ENCODE measurements around the gene SAMD11.
"Not testable (repeated sequence)": the region's sequence is repeated elsewhere in the genome, so short reads cannot be mapped to it uniquely, and the experiment has no call there.

DNA sequence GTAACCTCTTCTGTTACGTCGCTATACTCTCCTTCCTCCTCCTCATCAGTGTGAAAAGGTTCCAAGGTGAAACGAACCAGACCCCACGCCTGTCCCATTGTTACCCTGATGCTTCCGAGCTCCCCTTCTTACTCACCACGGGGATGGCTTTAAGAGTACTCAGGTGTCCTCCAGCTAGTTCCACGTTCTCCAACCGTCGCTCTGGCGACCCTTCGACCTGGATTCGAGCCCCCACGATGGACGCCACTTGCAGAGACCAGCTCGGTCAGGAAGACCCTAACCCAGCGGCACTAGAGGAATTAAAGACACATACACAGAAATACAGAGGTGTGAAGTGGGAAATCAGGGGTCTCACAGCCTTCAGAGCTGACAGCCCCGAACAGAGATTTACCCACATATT is 25.8 kb upstream of the SAMD11 start:
- TF ChIP-seq, protein P1, sequence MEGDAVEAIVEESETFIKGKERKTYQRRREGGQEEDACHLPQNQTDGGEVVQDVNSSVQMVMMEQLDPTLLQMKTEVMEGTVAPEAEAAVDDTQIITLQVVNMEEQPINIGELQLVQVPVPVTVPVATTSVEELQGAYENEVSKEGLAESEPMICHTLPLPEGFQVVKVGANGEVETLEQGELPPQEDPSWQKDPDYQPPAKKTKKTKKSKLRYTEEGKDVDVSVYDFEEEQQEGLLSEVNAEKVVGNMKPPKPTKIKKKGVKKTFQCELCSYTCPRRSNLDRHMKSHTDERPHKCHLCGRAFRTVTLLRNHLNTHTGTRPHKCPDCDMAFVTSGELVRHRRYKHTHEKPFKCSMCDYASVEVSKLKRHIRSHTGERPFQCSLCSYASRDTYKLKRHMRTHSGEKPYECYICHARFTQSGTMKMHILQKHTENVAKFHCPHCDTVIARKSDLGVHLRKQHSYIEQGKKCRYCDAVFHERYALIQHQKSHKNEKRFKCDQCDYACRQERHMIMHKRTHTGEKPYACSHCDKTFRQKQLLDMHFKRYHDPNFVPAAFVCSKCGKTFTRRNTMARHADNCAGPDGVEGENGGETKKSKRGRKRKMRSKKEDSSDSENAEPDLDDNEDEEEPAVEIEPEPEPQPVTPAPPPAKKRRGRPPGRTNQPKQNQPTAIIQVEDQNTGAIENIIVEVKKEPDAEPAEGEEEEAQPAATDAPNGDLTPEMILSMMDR (IDR thresholded peaks at IDR 0.05 in 2 of 3, conservative IDR thresholded peaks at IDR 0.05 in 1 of 3; ENCODE audit: control insufficient read depth in 2 of 3, extremely low read depth in 1 of 3, insufficient read depth in 1 of 3, low read depth in 3 of 3, low read length in 3 of 3): not testable (repeated sequence)
- not testable (repeated sequence) for TF ChIP-seq FOXK2 (IDR thresholded peaks at IDR 0.05); PBX3 (IDR thresholded peaks at IDR 0.05; ENCODE audit: insufficient replicate concordance, low read depth, low read length)
- TF ChIP-seq, protein P2, sequence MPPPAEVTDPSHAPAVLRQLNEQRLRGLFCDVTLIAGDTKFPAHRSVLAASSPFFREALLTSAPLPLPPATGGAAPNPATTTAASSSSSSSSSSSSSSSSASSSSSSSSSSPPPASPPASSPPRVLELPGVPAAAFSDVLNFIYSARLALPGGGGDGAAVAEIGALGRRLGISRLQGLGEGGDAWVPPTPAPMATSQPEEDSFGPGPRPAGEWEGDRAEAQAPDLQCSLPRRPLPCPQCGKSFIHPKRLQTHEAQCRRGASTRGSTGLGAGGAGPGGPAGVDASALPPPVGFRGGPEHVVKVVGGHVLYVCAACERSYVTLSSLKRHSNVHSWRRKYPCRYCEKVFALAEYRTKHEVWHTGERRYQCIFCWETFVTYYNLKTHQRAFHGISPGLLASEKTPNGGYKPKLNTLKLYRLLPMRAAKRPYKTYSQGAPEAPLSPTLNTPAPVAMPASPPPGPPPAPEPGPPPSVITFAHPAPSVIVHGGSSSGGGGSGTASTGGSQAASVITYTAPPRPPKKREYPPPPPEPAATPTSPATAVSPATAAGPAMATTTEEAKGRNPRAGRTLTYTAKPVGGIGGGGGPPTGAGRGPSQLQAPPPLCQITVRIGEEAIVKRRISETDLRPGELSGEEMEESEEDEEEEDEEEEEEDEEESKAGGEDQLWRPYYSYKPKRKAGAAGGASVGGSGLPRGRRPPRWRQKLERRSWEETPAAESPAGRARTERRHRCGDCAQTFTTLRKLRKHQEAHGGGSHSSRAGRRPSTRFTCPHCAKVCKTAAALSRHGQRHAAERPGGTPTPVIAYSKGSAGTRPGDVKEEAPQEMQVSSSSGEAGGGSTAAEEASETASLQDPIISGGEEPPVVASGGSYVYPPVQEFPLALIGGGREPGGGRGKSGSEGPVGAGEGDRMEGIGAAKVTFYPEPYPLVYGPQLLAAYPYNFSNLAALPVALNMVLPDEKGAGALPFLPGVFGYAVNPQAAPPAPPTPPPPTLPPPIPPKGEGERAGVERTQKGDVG (CRISPR knock-in tag; IDR thresholded peaks at IDR 0.05): not testable (repeated sequence)
